GM12892 (cell line): ENCODE results near the gene TERB1.

Experiments
- POLR2A ChIP-seq: IDR thresholded peaks from 2 replicates; pipeline ENCODE4 v1.6.1; 2011; ENCODE audit warnings: low read depth, low read length, control low read depth
- POLR2AphosphoS5 ChIP-seq: IDR thresholded peaks from 2 replicates; pipeline ENCODE4 v1.6.1; 2011; ENCODE audit warnings: low read depth, low read length, control low read depth

- TF ChIP-seq POLR2AphosphoS5, result no peak
- no peak for TF ChIP-seq POLR2A
Measured at GRCh38 chr16:66843191-66843590, 41.8 kb upstream of the TERB1 start.
